Natural killer cell (primary cell): ENCODE results near the gene ATP5PD. TPM values are rescaled to one million over a fixed set of nuclear protein-coding genes. Genes with fewer than 3 reads are reported as not detected.

Experiments used
- ATAC-seq, 3 donors: fragments of 150-1000 bp in 2 of 3; fragments of 200-7000 bp in 1 of 3; cut with Tn5 transposase; 1 replicate in 1 of 3; 2 replicates in 2 of 3; pipeline ENCODE4 v1.10.0; 2021; ENCODE audit warnings: mild to moderate bottlenecking in 2 of 3, moderate library complexity in 2 of 3
- DNase-seq, 2 donors: peaks; one replicate each; pipeline versions ENCODE4 v3.0.0 to v3.0.0-alpha.2; 2013 to 2021; ENCODE audit warnings: mixed read lengths in 1 of 2
- H3K27ac ChIP-seq: one replicate; pipeline ENCODE4 v1.5.1; 2013; ENCODE audit warnings: mild to moderate bottlenecking, low read length
- H3K27me3 ChIP-seq: one replicate; pipeline ENCODE4 v1.6.1; 2013; ENCODE audit warnings: low read length; ENCODE audit not compliant: control insufficient read depth, insufficient read depth
- H3K36me3 ChIP-seq: one replicate; pipeline ENCODE4 v1.6.1; 2013; ENCODE audit warnings: low read length; ENCODE audit not compliant: control insufficient read depth, insufficient read depth
- H3K4me1 ChIP-seq: one replicate; pipeline ENCODE4 v1.6.1; 2013; ENCODE audit warnings: low read length; ENCODE audit not compliant: control insufficient read depth, insufficient read depth
- H3K4me3 ChIP-seq: one replicate; pipeline ENCODE4 v1.5.1; 2013; ENCODE audit warnings: low read length
- H3K9me3 ChIP-seq: one replicate; pipeline ENCODE4 v1.6.1; 2013; ENCODE audit warnings: low read length; ENCODE audit not compliant: control insufficient read depth, insufficient read depth
- H3K27ac Mint-ChIP-seq, 2 donors: one replicate each; pipeline ENCODE4 v1.8.0; 2022; ENCODE audit warnings: mild to moderate bottlenecking in 2 of 2, mixed read lengths in 2 of 2, moderate library complexity in 1 of 2
- H3K27me3 Mint-ChIP-seq, 2 donors: one replicate each; pipeline ENCODE4 v1.8.0; 2022; ENCODE audit warnings: low read depth in 2 of 2, mixed read lengths in 2 of 2
- H3K36me3 Mint-ChIP-seq: one replicate; pipeline ENCODE4 v1.8.0; 2022; ENCODE audit warnings: mixed read lengths
- H3K4me1 Mint-ChIP-seq, 2 donors: one replicate each; pipeline ENCODE4 v1.8.0; 2022; ENCODE audit warnings: mixed read lengths in 2 of 2
- H3K4me3 Mint-ChIP-seq: one replicate; pipeline ENCODE4 v1.8.0; 2022; ENCODE audit warnings: mild to moderate bottlenecking, moderate library complexity, mixed read lengths
- H3K9me3 Mint-ChIP-seq, 2 donors: one replicate each; pipeline ENCODE4 v1.8.0; 2022; ENCODE audit warnings: mixed read lengths in 2 of 2
- CTCF ChIP-seq: fragments of 200-600 bp; IDR thresholded peaks from one replicate; pipeline ENCODE4 v1.8.0; 2022; ENCODE audit warnings: antibody characterized with exemption
- WGBS: methylation state at CpG from one replicate; pipeline ENCODE4 v1.1.7; 2013; ENCODE audit warnings: missing lambda C conversion rate; ENCODE audit not compliant: insufficient coverage; 5-methylcytosine and 5-hydroxymethylcytosine counted together
- intact Hi-C: fragments of 100-400 bp; cut with micrococcal nuclease; formaldehyde crosslinking; loops from one replicate; pipeline ENCODE4 v1.14.2; 2022
- total RNA-seq, 4 donors: library from RNA; stranded (reverse); fragments of 120-200 nt in 1 of 4; gene quantifications; one replicate each; pipeline versions ENCODE4 v1.2.3 to v1.2.4, GENCODE V29; 2013 to 2022

ATP5PD gene
- total RNA-seq, 3 donors from 2014 or later (not counting 1 experiment from before 2014, with no cell fraction given) = 74.7 to 96.3 (median 75.2) TPM

GRCh38 chr17:75064867-75065561, 18.2 kb upstream of the ATP5PD start:
- H3K4me3 Mint-ChIP-seq = no peak overlapping the region
- H3K36me3 ChIP-seq = peaks cover 39% of the 10 kb centered on the region
- H3K4me1 Mint-ChIP-seq = peaks cover 0 to 6% of the 10 kb centered on the region in 2 donors
- H3K27me3 Mint-ChIP-seq = no peaks in the 10 kb centered on the region
- H3K9me3 ChIP-seq = no peaks in the 10 kb centered on the region
- no peaks in the 10 kb centered on the region for H3K9me3 Mint-ChIP-seq
- no peak overlapping the region for H3K27ac Mint-ChIP-seq
- no peak for DNase-seq
- TF ChIP-seq CTCF = no peak
- WGBS = 98% methylated on average over 18 of the region's 18 CpGs
- H3K4me1 ChIP-seq = peaks cover 5% of the 10 kb centered on the region
- peaks cover 10% of the 10 kb centered on the region for H3K36me3 Mint-ChIP-seq
- H3K27me3 ChIP-seq = no peaks in the 10 kb centered on the region
- no peak overlapping the region for H3K4me3 ChIP-seq
- intact Hi-C loops = no loop called here
- no peak for ATAC-seq
- no peak overlapping the region for H3K27ac ChIP-seq

GRCh38 chr17:75064460-75064859, 17.7 kb upstream of the ATP5PD start:
- H3K27ac Mint-ChIP-seq = no peak overlapping the region
- H3K27ac ChIP-seq = no peak overlapping the region
- H3K4me3 Mint-ChIP-seq = no peak overlapping the region
- no peak overlapping the region for H3K4me3 ChIP-seq
- DNase-seq = no peak
- no peak for TF ChIP-seq CTCF
- H3K9me3 ChIP-seq = no peaks in the 10 kb centered on the region
- H3K36me3 Mint-ChIP-seq = peaks cover 10% of the 10 kb centered on the region
- peaks cover 45% of the 10 kb centered on the region for H3K36me3 ChIP-seq
- no peak for ATAC-seq
- H3K27me3 ChIP-seq = no peaks in the 10 kb centered on the region
- H3K9me3 Mint-ChIP-seq = no peaks in the 10 kb centered on the region
- intact Hi-C loops = no loop called here
- H3K4me1 Mint-ChIP-seq = peaks cover 0 to 6% of the 10 kb centered on the region in 2 donors
- peaks cover 5% of the 10 kb centered on the region for H3K4me1 ChIP-seq
- H3K27me3 Mint-ChIP-seq = no peaks in the 10 kb centered on the region
- WGBS = 95% methylated on average over 8 of the region's 8 CpGs

- H3K27ac Mint-ChIP-seq = no peak overlapping the region
- H3K9me3 Mint-ChIP-seq = no peaks in the 10 kb centered on the region
- Histone ChIP-seq H3K9me3 (no peaks in the 10 kb centered on the region), H3K4me1 (peaks cover 5% of the 10 kb centered on the region), H3K36me3 (peaks cover 47% of the 10 kb centered on the region), H3K27me3 (no peaks in the 10 kb centered on the region), H3K4me3 (no peak overlapping the region), H3K27ac (no peak overlapping the region)
- intact Hi-C loops = no loop called here
- WGBS = 96% methylated on average over 11 of the region's 11 CpGs
- DNase-seq (no peak), ATAC-seq (no peak)
- H3K36me3 Mint-ChIP-seq = peaks cover 10% of the 10 kb centered on the region
- no peak overlapping the region for H3K4me3 Mint-ChIP-seq
- TF ChIP-seq CTCF = no peak
- no peaks in the 10 kb centered on the region for H3K27me3 Mint-ChIP-seq
- peaks cover 0 to 6% of the 10 kb centered on the region in 2 donors for H3K4me1 Mint-ChIP-seq
These were observed 17.3 kb upstream of the ATP5PD start for GRCh38 chr17:75064040-75064439.

GRCh38 chr17:75063626-75064025, 16.9 kb upstream of the ATP5PD start:
- H3K4me3 ChIP-seq = no peak overlapping the region
- intact Hi-C loops = no loop called here
- Mint-ChIP-seq H3K4me1 (peaks cover 0 to 6% of the 10 kb centered on the region in 2 donors), H3K9me3 (no peaks in the 10 kb centered on the region), H3K4me3 (no peak overlapping the region), H3K27me3 (no peaks in the 10 kb centered on the region), H3K36me3 (peaks cover 10% of the 10 kb centered on the region), H3K27ac (no peak overlapping the region)
- no peak for TF ChIP-seq CTCF
- no peaks in the 10 kb centered on the region for H3K27me3 ChIP-seq
- peaks cover 47% of the 10 kb centered on the region for H3K36me3 ChIP-seq
- no peaks in the 10 kb centered on the region for H3K9me3 ChIP-seq
- no peak overlapping the region for H3K27ac ChIP-seq
- ATAC-seq (no peak), DNase-seq (no peak)
- WGBS = 97% methylated on average over 3 of the region's 3 CpGs
- H3K4me1 ChIP-seq = peaks cover 5% of the 10 kb centered on the region
